Stimulated activated CD8-positive, alpha-beta memory T cell treated with anti-CD3 and anti-CD28 coated beads, Interleukin-7, amount 100 ng/mL, for 4 hours (primary cell): Measurements from ENCODE around the gene NPEPL1.
A peak's percentile ranks its signal among the peaks of the same experiment; 100 is the strongest.
"Not testable (repeated sequence)": the region's sequence is repeated elsewhere in the genome, so short reads cannot be mapped to it uniquely, and the experiment has no call there.

Experiments used
- DNase-seq, 2 donors: peaks; one replicate each; pipeline ENCODE4 v3.0.0-alpha.2; 2020; ENCODE audit warnings: low read depth in 2 of 2

NPEPL1 gene

GRCh38 chr20:58692579-58693225, at the start of gene NPEPL1:
Gene NPEPL1 (plus strand): TSS chr20:58692800. CDS start chr20:58692901, 101 bp downstream.
- DNase-seq, result peak; percentile 8 to 59

GRCh38 chr20:58642896-58643295, 49.7 kb upstream of the NPEPL1 start:
- not testable (repeated sequence) for DNase-seq

- no peak for DNase-seq
Observed at GRCh38 chr20:58645412-58645968, 47.1 kb upstream of the NPEPL1 start.

- DNase-seq, result no peak
Observed at GRCh38 chr20:58646257-58646656, 46.3 kb upstream of the NPEPL1 start.

GRCh38 chr20:58646703-58647102, 45.9 kb upstream of the NPEPL1 start:
- no peak for DNase-seq

- DNase-seq, result no peak
Observed at GRCh38 chr20:58647162-58647795, 45.3 kb upstream of the NPEPL1 start.

- no peak for DNase-seq
Observed at GRCh38 chr20:58647796-58648501, 44.7 kb upstream of the NPEPL1 start.

- not testable (repeated sequence) for DNase-seq
Observed at GRCh38 chr20:58648502-58648825, 44.1 kb upstream of the NPEPL1 start.

- DNase-seq, result peak in 1 of 2 donors; percentile 23
Observed at GRCh38 chr20:58649288-58650180, 43.1 kb upstream of the NPEPL1 start.

GRCh38 chr20:58650181-58650775, 42.3 kb upstream of the NPEPL1 start:
- peak in 1 of 2 donors; percentile 41 for DNase-seq

- DNase-seq, result peak; percentile 72 to 81
Observed at GRCh38 chr20:58650776-58651558, 41.6 kb upstream of the NPEPL1 start, which contains the start of gene STX16. Gene STX16 (plus strand): TSS chr20:58651283. CDS start chr20:58652007, 724 bp downstream.

GRCh38 chr20:58651559-58651945, 41.0 kb upstream of the NPEPL1 start:
- DNase-seq, result no peak

GRCh38 chr20:58651946-58652605, 40.5 kb upstream of the NPEPL1 start:
- DNase-seq, result peak; percentile 53 to 55

- no peak for DNase-seq
Observed at GRCh38 chr20:58652606-58653294, 39.9 kb upstream of the NPEPL1 start.

- no peak for DNase-seq
Observed at GRCh38 chr20:58654337-58654736, 38.3 kb upstream of the NPEPL1 start.

- no peak for DNase-seq
Observed at GRCh38 chr20:58655328-58656107, 37.1 kb upstream of the NPEPL1 start.

- no peak for DNase-seq
Observed at GRCh38 chr20:58656831-58657230, 35.8 kb upstream of the NPEPL1 start.

- DNase-seq, result no peak
Observed at GRCh38 chr20:58657262-58657661, 35.3 kb upstream of the NPEPL1 start.
